ENCODE data around the gene INSIG2. TPM values are rescaled to one million over a fixed set of nuclear protein-coding genes. Genes with fewer than 3 reads are reported as not detected.

Gene INSIG2
- total RNA-seq, 1 experiment from 2014 or later: 8.7 TPM

DNA sequence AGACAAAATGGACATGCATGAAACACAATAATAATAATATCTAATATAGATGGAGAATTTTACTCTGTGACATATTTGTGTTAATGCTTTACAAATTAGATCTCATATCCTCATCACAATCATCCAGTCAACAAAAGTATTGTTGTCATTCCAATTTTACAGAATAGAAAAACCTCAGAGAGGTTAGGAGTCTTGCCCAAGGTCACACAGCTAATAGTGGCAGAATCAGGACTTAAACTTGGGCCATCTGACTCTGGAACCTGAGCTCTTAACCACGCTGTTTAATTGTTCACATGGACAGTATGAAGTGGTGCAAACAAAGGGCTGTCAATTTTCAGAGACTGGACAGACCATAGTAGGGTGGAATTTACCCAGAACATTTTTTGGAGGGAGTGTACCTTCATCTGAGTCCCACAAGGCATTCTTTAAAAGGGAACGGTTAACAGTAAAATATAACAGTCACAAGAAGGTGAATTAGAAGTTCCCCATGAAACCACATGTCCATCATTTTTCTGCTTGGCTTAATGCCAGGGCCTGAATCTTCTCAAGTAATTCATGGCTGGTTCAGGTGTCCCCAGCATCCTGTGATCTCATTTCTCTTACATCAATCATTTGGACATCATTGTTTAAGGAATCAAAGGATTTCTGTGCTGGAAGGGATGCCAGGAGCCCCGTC lies 39.0 kb upstream of the INSIG2 start:
- no peak overlapping the region for H3K23ac ChIP-seq (ENCODE audit: insufficient read length, low read depth, low read length)
- no peak for DNase-seq
- no peaks in the 10 kb centered on the region for H3K4me1 ChIP-seq (ENCODE audit: insufficient read depth, low read length)
- no peak overlapping the region for H4K8ac ChIP-seq (replicated peaks; ENCODE audit: insufficient read length, low read depth, low read length)
- H3K4me3 Mint-ChIP-seq: no peak overlapping the region
- no peaks in the 10 kb centered on the region for H4K20me1 ChIP-seq (ENCODE audit: control insufficient read depth, insufficient read depth, insufficient read length)
- no peak overlapping the region for H2BK5ac ChIP-seq (ENCODE audit: insufficient read length, low read length)
- no peak overlapping the region for H3K56ac ChIP-seq (ENCODE audit: insufficient read length, low read depth, low read length)
- no peak overlapping the region for H3T11ph ChIP-seq (ENCODE audit: low read length)
- no peak overlapping the region for H3K4ac ChIP-seq (ENCODE audit: low read depth, low read length)
- H2AFZ ChIP-seq (ENCODE audit: low read length): no peak overlapping the region
- peaks cover 5 to 8% of the 10 kb centered on the region in 2 experiments for H3K4me1 Mint-ChIP-seq
- no peak overlapping the region for H2BK15ac ChIP-seq (ENCODE audit: low read depth, low read length)
- no peak overlapping the region for H4K91ac ChIP-seq (ENCODE audit: insufficient read length, low read depth, low read length)
- no peak overlapping the region for H3K14ac ChIP-seq (ENCODE audit: insufficient read depth, low read length)
- peaks cover 5% of the 10 kb centered on the region; the same call in 1 of the 2 replicates for H3K27me3 Mint-ChIP-seq (ENCODE audit: low read depth)
- no peaks in the 10 kb centered on the region for H3K36me3 Mint-ChIP-seq (ENCODE audit: insufficient read depth in 1 of 3, low read depth in 3 of 3)
- H3K4me2 ChIP-seq (ENCODE audit: insufficient read depth, insufficient read length, low read length): no peak overlapping the region
- no peak overlapping the region for H2BK120ac ChIP-seq (ENCODE audit: low read depth, low read length, poor library complexity, severe bottlenecking)
- H2BK12ac ChIP-seq (ENCODE audit: insufficient read length, low read depth, low read length): no peak overlapping the region
- no peaks in the 10 kb centered on the region for H3K9me3 Mint-ChIP-seq
- H3K79me2 ChIP-seq (ENCODE audit: insufficient read depth, low read length): no peaks in the 10 kb centered on the region
- H3K9me3 ChIP-seq (ENCODE audit: control insufficient read depth, low read depth, low read length): no peaks in the 10 kb centered on the region
- no peaks in the 10 kb centered on the region for H3K27me3 ChIP-seq (ENCODE audit: insufficient read depth, low read length)
- H4K5ac ChIP-seq (ENCODE audit: insufficient read length, low read depth, low read length): no peak overlapping the region
- no peak overlapping the region for H2BK20ac ChIP-seq (ENCODE audit: low read depth, low read length, poor library complexity, severe bottlenecking)
- TF ChIP-seq, protein P1, sequence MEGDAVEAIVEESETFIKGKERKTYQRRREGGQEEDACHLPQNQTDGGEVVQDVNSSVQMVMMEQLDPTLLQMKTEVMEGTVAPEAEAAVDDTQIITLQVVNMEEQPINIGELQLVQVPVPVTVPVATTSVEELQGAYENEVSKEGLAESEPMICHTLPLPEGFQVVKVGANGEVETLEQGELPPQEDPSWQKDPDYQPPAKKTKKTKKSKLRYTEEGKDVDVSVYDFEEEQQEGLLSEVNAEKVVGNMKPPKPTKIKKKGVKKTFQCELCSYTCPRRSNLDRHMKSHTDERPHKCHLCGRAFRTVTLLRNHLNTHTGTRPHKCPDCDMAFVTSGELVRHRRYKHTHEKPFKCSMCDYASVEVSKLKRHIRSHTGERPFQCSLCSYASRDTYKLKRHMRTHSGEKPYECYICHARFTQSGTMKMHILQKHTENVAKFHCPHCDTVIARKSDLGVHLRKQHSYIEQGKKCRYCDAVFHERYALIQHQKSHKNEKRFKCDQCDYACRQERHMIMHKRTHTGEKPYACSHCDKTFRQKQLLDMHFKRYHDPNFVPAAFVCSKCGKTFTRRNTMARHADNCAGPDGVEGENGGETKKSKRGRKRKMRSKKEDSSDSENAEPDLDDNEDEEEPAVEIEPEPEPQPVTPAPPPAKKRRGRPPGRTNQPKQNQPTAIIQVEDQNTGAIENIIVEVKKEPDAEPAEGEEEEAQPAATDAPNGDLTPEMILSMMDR (conservative IDR thresholded peaks at IDR 0.05): no peak
- H2AK5ac ChIP-seq (ENCODE audit: insufficient read length, low read length): no peak overlapping the region
- no peak overlapping the region for H3K27ac ChIP-seq (ENCODE audit: insufficient read length, low read depth, low read length)
- no CpG with 5 or more reads among the region's 3 CpGs for WGBS (ENCODE audit: extremely low coverage, insufficient read length, low lambda C conversion rate)
- no peak overlapping the region for H3K9ac ChIP-seq (ENCODE audit: extremely low read depth, insufficient read length, low read length)
- no peaks in the 10 kb centered on the region for H3K79me1 ChIP-seq (ENCODE audit: insufficient read depth, low read depth, low read length, poor library complexity, severe bottlenecking)
- no peaks in the 10 kb centered on the region for H3K23me2 ChIP-seq (ENCODE audit: insufficient read length, low read depth, low read length, poor library complexity, severe bottlenecking)
- no peak overlapping the region for H3K27ac Mint-ChIP-seq
- H3K18ac ChIP-seq (ENCODE audit: insufficient read length, low read depth, low read length): no peak overlapping the region

All from H9 (cell line).